ENCODE data around the gene CCDC57.

Gene CCDC57

GRCh38 chr17:82056729-82057621 is 155.7 kb downstream of the CCDC57 start:
- no peak for FAIRE-seq

- no peak for FAIRE-seq
These were observed 156.5 kb downstream of the CCDC57 start for GRCh38 chr17:82055965-82056728.

- no peak for FAIRE-seq
These were observed 157.3 kb downstream of the CCDC57 start for GRCh38 chr17:82055023-82055964.

- FAIRE-seq, result no peak
These were observed 158.2 kb downstream of the CCDC57 start for GRCh38 chr17:82054351-82055022.

GRCh38 chr17:82053556-82054263 is 158.9 kb downstream of the CCDC57 start:
- FAIRE-seq, result no peak

GRCh38 chr17:82053130-82053529 is 159.5 kb downstream of the CCDC57 start:
- no peak for FAIRE-seq

GRCh38 chr17:82052638-82053059 is 160.0 kb downstream of the CCDC57 start:
- no peak for FAIRE-seq

- no peak for FAIRE-seq
These were observed 160.6 kb downstream of the CCDC57 start, which contains the start of the genes GPS1 and RFNG for GRCh38 chr17:82051776-82052637. GPS1 (plus strand) TSS chr17:82051898; CDS start chr17:82051932, 34 bp downstream. RFNG (minus strand) TSS chr17:82051811; CDS start chr17:82051766, 45 bp downstream.

Measured in endometrium (tissue), 2 donors.